HUES64 (cell line): ENCODE measurements around the gene GCNT2.

Source experiments
- H3K27ac ChIP-seq: 2 replicates; pipeline ENCODE4 v1.7.0; 2013; ENCODE audit warnings: low read depth, low read length, inconsistent platforms
- H3K27me3 ChIP-seq: 2 replicates; pipeline ENCODE4 v1.6.1; 2013; ENCODE audit warnings: mild to moderate bottlenecking, low read length; ENCODE audit not compliant: insufficient read depth
- H3K36me3 ChIP-seq: 2 replicates; pipeline ENCODE4 v1.6.1; 2013; ENCODE audit warnings: mild to moderate bottlenecking, low read length; ENCODE audit not compliant: insufficient read depth
- H3K4me1 ChIP-seq: 2 replicates; pipeline ENCODE4 v1.6.1; 2013; ENCODE audit warnings: mild to moderate bottlenecking, low read length, moderate library complexity; ENCODE audit not compliant: insufficient read depth
- H3K4me3 ChIP-seq: 2 replicates; pipeline ENCODE4 v1.5.1; 2013; ENCODE audit warnings: mild to moderate bottlenecking, low read length, moderate library complexity
- H3K9ac ChIP-seq: 2 replicates; pipeline ENCODE4 v1.6.1; 2013; ENCODE audit warnings: mild to moderate bottlenecking, low read depth, low read length
- H3K9me3 ChIP-seq: 2 replicates; pipeline ENCODE4 v1.6.1; 2013; ENCODE audit warnings: low read depth, low read length; ENCODE audit not compliant: insufficient read depth
- WGBS: fragments of 150-250, 120-280 bp; methylation state at CpG from one replicate; pipeline ENCODE4 v1.1.7; 2013; ENCODE audit warnings: missing lambda C conversion rate; 5-methylcytosine and 5-hydroxymethylcytosine counted together

Gene GCNT2

GRCh38 chr6:10531942-10532341 lies 10.8 kb downstream of the GCNT2 start:
- Histone ChIP-seq H3K27ac (no peak overlapping the region), H3K9ac (0 out of 2 replicates have a peak overlapping the region, but pooled peaks have one; percentile 8), H3K4me3 (no peak overlapping the region), H3K4me1 (peaks cover 12% of the 10 kb centered on the region), H3K27me3 (no peaks in the 10 kb centered on the region), H3K9me3 (no peaks in the 10 kb centered on the region), H3K36me3 (no peaks in the 10 kb centered on the region)
- WGBS: 82% methylated on average over 9 of the region's 9 CpGs

- peak overlapping the region; percentile 8; the same call in 1 of the 2 replicates for H3K9ac ChIP-seq
- WGBS: 95% methylated on average over 8 of the region's 8 CpGs
- no peak overlapping the region for H3K4me3 ChIP-seq
- no peaks in the 10 kb centered on the region for H3K9me3 ChIP-seq
- H3K27me3 ChIP-seq: no peaks in the 10 kb centered on the region
- H3K36me3 ChIP-seq: no peaks in the 10 kb centered on the region
- H3K27ac ChIP-seq: no peak overlapping the region
- H3K4me1 ChIP-seq: peaks cover 12% of the 10 kb centered on the region
These were observed 11.2 kb downstream of the GCNT2 start for GRCh38 chr6:10532392-10532791.

GRCh38 chr6:10534419-10534762 lies 13.2 kb downstream of the GCNT2 start:
- Histone ChIP-seq H3K27ac (no peak overlapping the region), H3K9me3 (no peaks in the 10 kb centered on the region), H3K36me3 (no peaks in the 10 kb centered on the region), H3K4me1 (peaks cover 4% of the 10 kb centered on the region; the same call in 1 of the 2 replicates), H3K4me3 (no peak overlapping the region), H3K9ac (no peak overlapping the region), H3K27me3 (no peaks in the 10 kb centered on the region)
- WGBS: 83% methylated on average over 4 of the region's 4 CpGs

GRCh38 chr6:10535193-10535592 lies 14.0 kb downstream of the GCNT2 start:
- no peak overlapping the region for H3K27ac ChIP-seq
- no peaks in the 10 kb centered on the region for H3K9me3 ChIP-seq
- 93% methylated on average over 1 of the region's 1 CpG for WGBS
- peaks cover 4% of the 10 kb centered on the region; the same call in 1 of the 2 replicates for H3K4me1 ChIP-seq
- H3K36me3 ChIP-seq: no peaks in the 10 kb centered on the region
- H3K9ac ChIP-seq: no peak overlapping the region
- H3K27me3 ChIP-seq: no peaks in the 10 kb centered on the region
- no peak overlapping the region for H3K4me3 ChIP-seq

GRCh38 chr6:10537726-10538125 lies 16.6 kb downstream of the GCNT2 start:
- Histone ChIP-seq H3K27me3 (no peaks in the 10 kb centered on the region), H3K9ac (no peak overlapping the region), H3K9me3 (no peaks in the 10 kb centered on the region), H3K36me3 (no peaks in the 10 kb centered on the region), H3K4me1 (peaks cover 6% of the 10 kb centered on the region), H3K27ac (no peak overlapping the region), H3K4me3 (no peak overlapping the region)
- WGBS: 96% methylated on average over 5 of the region's 5 CpGs

- H3K9ac ChIP-seq: no peak overlapping the region
- H3K9me3 ChIP-seq: no peaks in the 10 kb centered on the region
- H3K27ac ChIP-seq: no peak overlapping the region
- no peaks in the 10 kb centered on the region for H3K36me3 ChIP-seq
- H3K27me3 ChIP-seq: no peaks in the 10 kb centered on the region
- 79% methylated on average over 3 of the region's 4 CpGs for WGBS
- H3K4me1 ChIP-seq: peaks cover 9% of the 10 kb centered on the region
- H3K4me3 ChIP-seq: no peak overlapping the region
These were observed 19.1 kb downstream of the GCNT2 start for GRCh38 chr6:10540073-10540746.

GRCh38 chr6:10541591-10541990 lies 20.4 kb downstream of the GCNT2 start:
- no peak overlapping the region for H3K4me3 ChIP-seq
- no peaks in the 10 kb centered on the region for H3K27me3 ChIP-seq
- peaks cover 12% of the 10 kb centered on the region for H3K4me1 ChIP-seq
- H3K27ac ChIP-seq: no peak overlapping the region
- H3K9ac ChIP-seq: no peak overlapping the region
- H3K9me3 ChIP-seq: no peaks in the 10 kb centered on the region
- no peaks in the 10 kb centered on the region for H3K36me3 ChIP-seq
- WGBS: 79% methylated on average over 1 of the region's 1 CpG

- 84% methylated on average over 1 of the region's 2 CpGs for WGBS
These were observed 21.1 kb downstream of the GCNT2 start for GRCh38 chr6:10542213-10542612.

GRCh38 chr6:10543488-10543887 lies 22.3 kb downstream of the GCNT2 start:
- peaks cover 12% of the 10 kb centered on the region for H3K4me1 ChIP-seq
- H3K4me3 ChIP-seq: no peak overlapping the region
- no peak overlapping the region for H3K27ac ChIP-seq
- H3K36me3 ChIP-seq: no peaks in the 10 kb centered on the region
- no peaks in the 10 kb centered on the region for H3K27me3 ChIP-seq
- H3K9me3 ChIP-seq: no peaks in the 10 kb centered on the region
- WGBS: 93% methylated on average over 2 of the region's 2 CpGs
- no peak overlapping the region for H3K9ac ChIP-seq

More at GRCh38 chr6:10542213-10542612, 21.1 kb downstream of the GCNT2 start:
- Histone ChIP-seq H3K27me3 (no peaks in the 10 kb centered on the region), H3K9ac (no peak overlapping the region), H3K4me1 (peaks cover 12% of the 10 kb centered on the region), H3K4me3 (no peak overlapping the region), H3K27ac (no peak overlapping the region), H3K9me3 (no peaks in the 10 kb centered on the region), H3K36me3 (no peaks in the 10 kb centered on the region)

GRCh38 chr6:10545482-10545881 lies 24.3 kb downstream of the GCNT2 start:
- Histone ChIP-seq H3K9ac (no peak overlapping the region), H3K9me3 (no peaks in the 10 kb centered on the region), H3K4me3 (no peak overlapping the region), H3K27me3 (no peaks in the 10 kb centered on the region), H3K27ac (no peak overlapping the region), H3K4me1 (peaks cover 12% of the 10 kb centered on the region), H3K36me3 (no peaks in the 10 kb centered on the region)
- 93% methylated on average over 4 of the region's 4 CpGs for WGBS

- Histone ChIP-seq H3K27ac (no peak overlapping the region), H3K4me3 (no peak overlapping the region), H3K36me3 (no peaks in the 10 kb centered on the region), H3K9ac (no peak overlapping the region), H3K4me1 (peaks cover 9% of the 10 kb centered on the region), H3K27me3 (no peaks in the 10 kb centered on the region), H3K9me3 (no peaks in the 10 kb centered on the region)
These were observed 26.7 kb downstream of the GCNT2 start for GRCh38 chr6:10547809-10548208.

GRCh38 chr6:10550764-10551163 lies 29.6 kb downstream of the GCNT2 start:
- Histone ChIP-seq H3K9ac (no peak overlapping the region), H3K9me3 (no peaks in the 10 kb centered on the region), H3K36me3 (no peaks in the 10 kb centered on the region), H3K4me1 (peaks cover 25% of the 10 kb centered on the region), H3K27me3 (no peaks in the 10 kb centered on the region), H3K4me3 (no peak overlapping the region), H3K27ac (no peak overlapping the region)
- 91% methylated on average over 1 of the region's 1 CpG for WGBS
